Loucy (cell line): ENCODE results near the gene RNF157.

Experiments
- H2AFZ ChIP-seq: fragments of 200-600 bp; sonication (generic); 2 replicates; pipeline ENCODE4 v1.6.0; 2016; ENCODE audit warnings: antibody characterized with exemption, mild to moderate bottlenecking, low read length, moderate library complexity
- H3F3A ChIP-seq: fragments of 200-600 bp; 2 replicates; pipeline ENCODE4 v1.6.0; 2016; ENCODE audit warnings: antibody characterized with exemption, low read depth, mild to moderate bottlenecking
- H3K27me3 ChIP-seq: fragments of 200-600 bp; sonication (generic); 2 replicates; pipeline ENCODE4 v1.6.1; 2014; ENCODE audit warnings: low read length, mild to moderate bottlenecking; ENCODE audit not compliant: insufficient read depth, poor library complexity, severe bottlenecking
- H3K36me3 ChIP-seq: fragments of 200-600 bp; sonication (generic); 2 replicates; pipeline ENCODE4 v1.6.1; 2016; ENCODE audit warnings: low read length; ENCODE audit not compliant: insufficient read depth
- H3K4me1 ChIP-seq: fragments of 200-600 bp; sonication (generic); 2 replicates; pipeline ENCODE4 v1.5.1; 2014; ENCODE audit warnings: low read length, mild to moderate bottlenecking; ENCODE audit not compliant: insufficient read depth, poor library complexity, severe bottlenecking
- H3K4me2 ChIP-seq: fragments of 200-600 bp; sonication (generic); 2 replicates; pipeline ENCODE4 v1.6.0; 2014; ENCODE audit warnings: antibody characterized with exemption, low read length, low read depth, mild to moderate bottlenecking; ENCODE audit not compliant: poor library complexity, severe bottlenecking
- H3K4me3 ChIP-seq: fragments of 200-600 bp; sonication (generic); 2 replicates; pipeline ENCODE4 v1.5.1; 2014; ENCODE audit warnings: low read length, mild to moderate bottlenecking, mixed read lengths; ENCODE audit not compliant: poor library complexity, severe bottlenecking
- H3K79me2 ChIP-seq: fragments of 200-600 bp; sonication (generic); 2 replicates; pipeline ENCODE4 v1.6.1; 2014; ENCODE audit warnings: low read length; ENCODE audit not compliant: insufficient read depth
- H3K9ac ChIP-seq: fragments of 200-600 bp; sonication (generic); 2 replicates; pipeline ENCODE4 v1.6.0; 2014; ENCODE audit warnings: mild to moderate bottlenecking, low read depth, low read length, moderate library complexity; ENCODE audit not compliant: poor library complexity, severe bottlenecking
- H3K9me2 ChIP-seq: fragments of 200-600 bp; sonication (generic); replicated peaks from 2 replicates; pipeline ENCODE4 v1.6.1; 2016; ENCODE audit warnings: low read depth, low read length, mixed read lengths
- H3K9me3 ChIP-seq: fragments of 200-600 bp; sonication (generic); 2 replicates; pipeline ENCODE4 v1.6.1; 2014; ENCODE audit warnings: mild to moderate bottlenecking, antibody characterized with exemption, low read length, low read depth; ENCODE audit not compliant: insufficient read depth
- H4K20me1 ChIP-seq: fragments of 200-600 bp; sonication (generic); 2 replicates; pipeline ENCODE4 v1.6.0; 2014; ENCODE audit warnings: antibody characterized with exemption, low read length, mild to moderate bottlenecking; ENCODE audit not compliant: insufficient read depth, poor library complexity, severe bottlenecking
- CTCF ChIP-seq: fragments of 200-600 bp; sonication (generic); conservative IDR thresholded peaks from 2 replicates; pipeline ENCODE4 v1.5.1; 2014; ENCODE audit warnings: mild to moderate bottlenecking, antibody characterized with exemption, low read length
- EZH2phosphoT487 ChIP-seq: fragments of 200-600 bp; IDR thresholded peaks from 2 replicates; pipeline ENCODE4 v1.6.1; 2018; ENCODE audit warnings: antibody characterized with exemption, mild to moderate bottlenecking, moderate library complexity, borderline replicate concordance

RNF157 gene

GRCh38 chr17:76198702-76199101 is 41.6 kb downstream of the RNF157 start:
- no peak for TF ChIP-seq CTCF
- no peak for TF ChIP-seq EZH2phosphoT487
- H3K4me2 ChIP-seq, result no peak overlapping the region
- H3K4me3 ChIP-seq, result no peak overlapping the region
- H3K9me3 ChIP-seq, result no peaks in the 10 kb centered on the region
- no peaks in the 10 kb centered on the region for H3K36me3 ChIP-seq
- no peaks in the 10 kb centered on the region for H3K27me3 ChIP-seq
- H3K9me2 ChIP-seq, result no peaks in the 10 kb centered on the region
- H2AFZ ChIP-seq, result no peak overlapping the region
- no peaks in the 10 kb centered on the region for H4K20me1 ChIP-seq
- no peaks in the 10 kb centered on the region for H3K79me2 ChIP-seq
- H3F3A ChIP-seq, result no peaks in the 10 kb centered on the region
- no peaks in the 10 kb centered on the region for H3K4me1 ChIP-seq
- H3K9ac ChIP-seq, result no peak overlapping the region

DNA sequence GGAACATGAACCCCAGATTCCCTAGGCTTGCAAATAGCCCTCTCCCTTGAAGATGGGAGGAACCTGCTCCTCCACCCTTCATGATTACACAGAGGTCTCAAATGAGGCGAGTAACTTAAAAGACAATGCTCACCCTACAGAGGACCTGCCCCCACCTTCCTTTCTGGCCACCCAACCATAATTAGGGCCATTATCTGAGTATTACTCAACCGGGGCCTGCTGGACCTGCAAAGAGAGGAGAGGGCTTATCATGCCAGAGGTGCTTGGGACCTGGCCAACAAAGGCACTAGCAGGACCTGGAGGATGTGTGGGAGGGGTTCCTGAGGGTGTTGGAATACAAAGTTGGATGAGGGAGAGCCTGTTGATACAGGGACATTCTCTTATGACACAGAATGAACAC is 42.4 kb downstream of the RNF157 start:
- no peaks in the 10 kb centered on the region for H3K36me3 ChIP-seq
- no peak overlapping the region for H3K9ac ChIP-seq
- H4K20me1 ChIP-seq, result no peaks in the 10 kb centered on the region
- no peaks in the 10 kb centered on the region for H3K9me3 ChIP-seq
- H3K4me3 ChIP-seq, result no peak overlapping the region
- no peak overlapping the region for H3K4me2 ChIP-seq
- H3K79me2 ChIP-seq, result no peaks in the 10 kb centered on the region
- H3K27me3 ChIP-seq, result no peaks in the 10 kb centered on the region
- TF ChIP-seq CTCF, result no peak
- H3K4me1 ChIP-seq, result no peaks in the 10 kb centered on the region
- no peak overlapping the region for H2AFZ ChIP-seq
- H3F3A ChIP-seq, result no peaks in the 10 kb centered on the region
- H3K9me2 ChIP-seq, result no peaks in the 10 kb centered on the region

GRCh38 chr17:76196675-76197074 is 43.6 kb downstream of the RNF157 start:
- Histone ChIP-seq H4K20me1 (no peaks in the 10 kb centered on the region), H3K9me2 (no peaks in the 10 kb centered on the region), H3K9me3 (no peaks in the 10 kb centered on the region), H2AFZ (no peak overlapping the region), H3F3A (no peaks in the 10 kb centered on the region), H3K4me2 (no peak overlapping the region), H3K4me3 (no peak overlapping the region), H3K79me2 (no peaks in the 10 kb centered on the region), H3K9ac (no peak overlapping the region), H3K36me3 (no peaks in the 10 kb centered on the region), H3K4me1 (peaks cover 8% of the 10 kb centered on the region), H3K27me3 (no peaks in the 10 kb centered on the region)
- TF ChIP-seq CTCF, result no peak
- no peak for TF ChIP-seq EZH2phosphoT487
